KMS-11 (cell line): Measurements from ENCODE around the gene CDK19.
"Not testable (repeated sequence)": the region's sequence is repeated elsewhere in the genome, so short reads cannot be mapped to it uniquely, and the experiment has no call there.

Experiments used
- H2AFZ ChIP-seq: fragments of 200-600 bp; sonication (generic); 2 replicates; pipeline ENCODE4 v1.6.1; 2016; ENCODE audit warnings: antibody characterized with exemption, mixed run types, low read depth
- H3K27ac ChIP-seq: fragments of 200-600 bp; sonication (generic); 2 replicates; pipeline ENCODE4 v1.6.1; 2016; ENCODE audit warnings: mild to moderate bottlenecking, mixed run types
- H3K27me3 ChIP-seq: fragments of 200-600 bp; sonication (generic); 2 replicates; pipeline ENCODE4 v1.6.1; 2017; ENCODE audit warnings: mild to moderate bottlenecking, low read depth, mixed run types, moderate library complexity; ENCODE audit not compliant: insufficient read depth
- H3K36me3 ChIP-seq: fragments of 200-600 bp; sonication (generic); 2 replicates; pipeline ENCODE4 v1.6.1; 2017; ENCODE audit warnings: mild to moderate bottlenecking, mixed run types; ENCODE audit not compliant: insufficient read depth
- H3K4me1 ChIP-seq: fragments of 200-600 bp; sonication (generic); 2 replicates; pipeline ENCODE4 v1.6.1; 2016; ENCODE audit warnings: mild to moderate bottlenecking, low read depth, mixed run types; ENCODE audit not compliant: poor library complexity, severe bottlenecking
- H3K4me2 ChIP-seq: fragments of 200-600 bp; sonication (generic); 2 replicates; pipeline ENCODE4 v1.7.0; 2016; ENCODE audit warnings: mild to moderate bottlenecking, mixed run types
- H3K4me3 ChIP-seq: fragments of 200-600 bp; sonication (generic); IDR thresholded peaks from 2 replicates; pipeline ENCODE4 v1.6.1; 2017; ENCODE audit warnings: low read depth, low read length, mixed read lengths; ENCODE audit not compliant: insufficient read depth
- H3K79me2 ChIP-seq: fragments of 200-600 bp; sonication (generic); 2 replicates; pipeline ENCODE4 v1.6.1; 2016; ENCODE audit warnings: low read depth, mixed run types; ENCODE audit not compliant: insufficient read depth
- H3K9ac ChIP-seq: fragments of 200-600 bp; sonication (generic); 2 replicates; pipeline ENCODE4 v1.6.1; 2016; ENCODE audit warnings: mild to moderate bottlenecking, mixed run types
- H4K20me1 ChIP-seq: fragments of 200-600 bp; sonication (generic); 2 replicates; pipeline ENCODE4 v1.6.1; 2016; ENCODE audit warnings: mild to moderate bottlenecking, mixed run types; ENCODE audit not compliant: insufficient read depth
- TF ChIP-seq, protein P1 (sequence below): fragments of 200-600 bp; sonication (generic); conservative IDR thresholded peaks from 2 replicates; pipeline ENCODE4 v1.6.1; 2017; ENCODE audit warnings: low read depth, mild to moderate bottlenecking, antibody characterized with exemption, low read length, moderate library complexity, mixed read lengths

The CDK19 gene

DNA sequence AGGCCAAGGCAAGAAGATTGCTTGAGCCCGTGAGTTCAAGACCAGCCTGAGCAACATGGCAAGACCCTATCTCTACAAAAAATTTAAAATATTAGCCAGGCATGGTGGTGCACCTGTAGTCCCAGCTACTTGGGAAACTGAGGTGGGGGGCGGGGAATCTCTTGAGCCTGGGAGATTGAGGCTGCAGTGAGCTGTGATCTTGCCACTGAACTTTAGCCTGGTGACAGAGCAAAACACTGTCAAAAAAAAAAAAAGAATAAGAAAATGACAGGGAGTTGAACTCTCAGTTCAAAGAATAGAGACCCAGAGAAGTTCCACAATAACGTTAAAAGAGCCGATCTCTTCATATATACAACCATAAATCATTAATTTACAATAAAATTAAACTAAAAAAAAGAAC is 34.5 kb upstream of the CDK19 start:
- Histone ChIP-seq H3K9ac (no peak overlapping the region), H3K79me2 (no peaks in the 10 kb centered on the region), H3K4me2 (no peak overlapping the region), H3K27ac (no peak overlapping the region), H3K36me3 (no peaks in the 10 kb centered on the region), H2AFZ (no peak overlapping the region), H3K4me3 (no peak overlapping the region), H3K4me1 (no peaks in the 10 kb centered on the region), H4K20me1 (no peaks in the 10 kb centered on the region), H3K27me3 (no peaks in the 10 kb centered on the region)
- TF ChIP-seq, protein P1, sequence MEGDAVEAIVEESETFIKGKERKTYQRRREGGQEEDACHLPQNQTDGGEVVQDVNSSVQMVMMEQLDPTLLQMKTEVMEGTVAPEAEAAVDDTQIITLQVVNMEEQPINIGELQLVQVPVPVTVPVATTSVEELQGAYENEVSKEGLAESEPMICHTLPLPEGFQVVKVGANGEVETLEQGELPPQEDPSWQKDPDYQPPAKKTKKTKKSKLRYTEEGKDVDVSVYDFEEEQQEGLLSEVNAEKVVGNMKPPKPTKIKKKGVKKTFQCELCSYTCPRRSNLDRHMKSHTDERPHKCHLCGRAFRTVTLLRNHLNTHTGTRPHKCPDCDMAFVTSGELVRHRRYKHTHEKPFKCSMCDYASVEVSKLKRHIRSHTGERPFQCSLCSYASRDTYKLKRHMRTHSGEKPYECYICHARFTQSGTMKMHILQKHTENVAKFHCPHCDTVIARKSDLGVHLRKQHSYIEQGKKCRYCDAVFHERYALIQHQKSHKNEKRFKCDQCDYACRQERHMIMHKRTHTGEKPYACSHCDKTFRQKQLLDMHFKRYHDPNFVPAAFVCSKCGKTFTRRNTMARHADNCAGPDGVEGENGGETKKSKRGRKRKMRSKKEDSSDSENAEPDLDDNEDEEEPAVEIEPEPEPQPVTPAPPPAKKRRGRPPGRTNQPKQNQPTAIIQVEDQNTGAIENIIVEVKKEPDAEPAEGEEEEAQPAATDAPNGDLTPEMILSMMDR = no peak

DNA sequence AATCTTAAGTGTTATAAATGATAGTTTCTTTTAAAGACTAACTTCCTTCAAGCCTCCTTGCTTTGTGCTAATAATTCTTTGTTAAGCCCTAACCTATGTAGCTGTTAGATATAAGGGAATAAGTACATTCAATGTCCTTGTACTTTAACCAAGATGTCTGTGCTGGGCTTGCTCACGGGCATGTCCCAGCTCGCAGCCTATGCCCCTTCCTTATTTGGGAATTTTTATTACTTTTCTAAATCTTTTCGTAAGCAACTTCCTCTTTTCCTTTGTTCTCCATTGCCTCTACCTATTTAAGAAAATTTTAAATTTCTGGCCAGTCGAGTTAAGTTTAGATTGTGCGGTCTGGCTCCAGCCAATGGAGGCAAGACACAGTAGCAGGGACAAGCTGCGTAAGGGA is 26.0 kb upstream of the CDK19 start:
- Histone ChIP-seq H3K4me3 (no peak overlapping the region), H3K4me2 (no peak overlapping the region), H3K9ac (no peak overlapping the region), H3K4me1 (no peaks in the 10 kb centered on the region), H3K27ac (no peak overlapping the region), H3K79me2 (no peaks in the 10 kb centered on the region), H4K20me1 (no peaks in the 10 kb centered on the region), H3K27me3 (no peaks in the 10 kb centered on the region), H3K36me3 (no peaks in the 10 kb centered on the region), H2AFZ (no peak overlapping the region)
- TF ChIP-seq, protein P1 = no peak

DNA sequence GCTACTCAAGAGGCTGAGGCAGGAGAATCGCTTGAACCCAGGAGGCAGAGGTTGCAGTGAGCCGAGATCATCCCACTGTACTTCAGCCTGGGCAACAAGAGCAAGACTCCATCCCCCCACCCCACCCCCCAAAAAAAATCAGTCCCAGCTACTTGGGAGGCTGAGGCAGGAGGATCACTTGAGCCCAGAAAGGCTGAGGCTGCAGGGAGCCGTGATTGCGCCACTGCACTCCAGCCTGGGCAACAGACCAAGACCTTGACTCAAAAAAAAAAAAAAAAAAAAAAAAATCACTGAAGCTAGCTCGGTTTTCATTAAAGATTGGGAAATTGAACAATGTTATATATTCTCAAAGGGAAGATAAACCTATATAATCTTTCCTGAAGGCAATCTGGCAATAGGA is 20.5 kb upstream of the CDK19 start:
- H3K36me3 ChIP-seq = not testable (repeated sequence)

DNA sequence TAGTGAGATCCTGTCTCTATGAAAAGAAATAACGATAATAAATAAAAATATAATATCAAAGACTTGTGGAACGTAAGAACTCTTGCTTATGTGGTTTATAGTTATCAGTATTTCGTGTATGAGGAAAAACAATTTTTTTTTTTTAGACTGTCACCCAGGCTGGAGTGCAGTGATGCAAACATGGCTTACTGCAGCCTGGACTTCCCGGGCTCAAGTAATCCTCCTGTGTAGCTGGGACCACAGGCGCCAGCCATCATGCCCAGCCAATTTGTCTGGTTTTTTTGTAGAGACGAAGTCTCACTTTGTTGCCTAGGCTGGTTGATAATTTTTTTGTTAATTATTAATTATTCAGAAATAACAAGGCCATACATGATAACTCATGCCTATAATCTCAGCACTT is 18.6 kb upstream of the CDK19 start:
- Histone ChIP-seq H3K4me3 (no peak overlapping the region), H4K20me1 (no peaks in the 10 kb centered on the region), H3K79me2 (no peaks in the 10 kb centered on the region), H3K27me3 (no peaks in the 10 kb centered on the region), H3K9ac (no peak overlapping the region), H2AFZ (no peak overlapping the region), H3K27ac (no peak overlapping the region), H3K4me2 (no peak overlapping the region), H3K36me3 (no peaks in the 10 kb centered on the region), H3K4me1 (no peaks in the 10 kb centered on the region)
- TF ChIP-seq, protein P1 = no peak

More for the DNA sequence above, 20.5 kb upstream of the CDK19 start:
- H3K27me3 ChIP-seq, H2AFZ ChIP-seq, H3K79me2 ChIP-seq, H3K4me2 ChIP-seq, H3K27ac ChIP-seq, H4K20me1 ChIP-seq, H3K9ac ChIP-seq, H3K4me3 ChIP-seq, H3K4me1 ChIP-seq: not testable (repeated sequence)

DNA sequence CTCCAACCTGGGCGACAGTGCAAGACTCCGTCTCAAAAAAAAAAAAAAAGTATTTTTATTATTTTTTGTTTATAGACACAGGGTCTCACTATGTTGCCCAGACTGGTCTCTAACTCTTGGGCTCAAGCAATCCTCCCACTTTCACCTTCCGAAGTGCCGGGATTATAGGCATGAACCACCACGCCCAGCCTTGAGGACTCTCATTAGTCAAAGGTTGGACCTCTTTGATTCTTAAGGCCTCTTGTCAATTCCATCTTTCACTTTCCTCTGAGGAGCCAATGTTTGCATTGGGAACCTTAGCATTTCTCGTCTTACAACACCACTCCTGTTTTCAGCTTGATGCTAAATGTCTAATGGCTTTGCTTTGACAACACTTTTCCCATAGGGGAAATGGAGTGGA is 16.1 kb upstream of the CDK19 start:
- Histone ChIP-seq H3K4me2 (no peak overlapping the region), H3K79me2 (no peaks in the 10 kb centered on the region), H3K4me1 (no peaks in the 10 kb centered on the region), H3K27ac (no peak overlapping the region), H3K36me3 (no peaks in the 10 kb centered on the region), H3K27me3 (no peaks in the 10 kb centered on the region), H3K9ac (no peak overlapping the region), H3K4me3 (no peak overlapping the region), H2AFZ (no peak overlapping the region), H4K20me1 (no peaks in the 10 kb centered on the region)
- TF ChIP-seq, protein P1 = no peak
